GM18507 (cell line): Measurements from ENCODE around the gene PRSS2.
"Not testable (repeated sequence)": the region's sequence is repeated elsewhere in the genome, so short reads cannot be mapped to it uniquely, and the experiment has no call there.

Source experiments
- DNase-seq: peaks from one replicate; pipeline ENCODE4 v3.0.0; 2011; ENCODE audit warnings: low read depth; ENCODE audit not compliant: insufficient read length; ENCODE audit errors: extremely low spot score
- FAIRE-seq: peaks from 2 replicates; lab custom pipeline; 2011; peaks lifted over from hg19 to GRCh38; lab: Jason Lieb, UNC

Gene PRSS2

DNA sequence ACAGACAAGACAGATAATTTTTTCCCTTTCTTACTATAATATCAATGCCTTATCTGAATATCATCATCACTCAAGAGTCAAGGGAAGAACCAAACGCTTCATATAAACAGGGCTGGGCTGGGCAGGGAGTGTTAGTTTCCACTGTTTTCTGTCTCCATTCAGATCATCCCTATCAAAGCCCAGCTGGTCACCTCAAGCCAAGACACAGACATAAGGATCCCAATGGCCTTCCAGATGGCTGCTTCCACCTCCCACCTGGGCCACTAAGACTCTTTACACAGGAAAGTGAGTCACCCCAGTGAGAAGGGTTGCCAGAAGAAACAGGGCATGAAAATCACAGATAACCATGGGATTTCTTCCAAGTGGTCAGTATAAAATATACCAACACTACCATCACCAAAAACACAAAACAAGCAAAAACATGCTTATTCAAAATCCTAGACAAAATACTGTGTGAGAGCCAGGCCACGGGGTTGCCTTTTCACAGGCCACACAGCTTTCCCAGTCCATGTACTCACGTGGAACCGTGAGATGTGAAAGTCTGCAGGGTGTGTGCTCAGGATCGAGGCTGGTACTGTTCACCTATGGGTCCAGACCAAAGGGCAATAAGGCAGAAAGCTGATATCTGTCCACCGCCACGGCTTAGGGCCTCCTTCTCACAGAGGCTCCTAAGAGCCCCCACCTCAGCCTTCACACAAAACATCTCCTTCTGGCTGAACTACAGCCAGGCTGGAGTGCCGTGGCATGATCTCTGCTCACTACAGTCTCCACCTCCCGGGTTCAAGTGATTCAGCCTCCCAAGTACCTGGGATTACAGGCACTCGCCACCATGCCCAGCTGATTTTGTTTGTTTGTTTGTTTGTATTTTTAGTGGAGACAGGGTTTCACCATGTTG, 15.8 kb upstream of the PRSS2 start:
- no peak for FAIRE-seq
- DNase-seq = no peak

DNA sequence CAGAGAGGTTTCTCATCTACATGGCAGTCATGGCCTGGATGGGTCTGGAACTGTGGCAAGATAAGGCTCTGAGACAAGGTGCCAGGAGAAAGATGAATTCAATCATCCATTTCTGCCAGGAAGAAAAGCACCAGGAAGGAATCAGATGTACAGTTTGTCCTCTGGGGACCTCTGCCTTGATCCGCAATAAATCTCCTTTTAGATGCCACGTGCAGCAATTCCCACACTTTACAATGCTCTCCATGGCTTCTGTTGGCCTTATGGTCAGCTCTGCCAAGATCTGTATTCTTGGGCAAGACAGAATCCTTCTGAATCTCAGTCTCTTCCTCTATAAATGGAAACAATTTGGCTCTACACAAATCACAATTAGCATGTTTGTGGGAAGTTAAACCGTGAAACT, 12.5 kb upstream of the PRSS2 start:
- FAIRE-seq, DNase-seq: not testable (repeated sequence)

DNA sequence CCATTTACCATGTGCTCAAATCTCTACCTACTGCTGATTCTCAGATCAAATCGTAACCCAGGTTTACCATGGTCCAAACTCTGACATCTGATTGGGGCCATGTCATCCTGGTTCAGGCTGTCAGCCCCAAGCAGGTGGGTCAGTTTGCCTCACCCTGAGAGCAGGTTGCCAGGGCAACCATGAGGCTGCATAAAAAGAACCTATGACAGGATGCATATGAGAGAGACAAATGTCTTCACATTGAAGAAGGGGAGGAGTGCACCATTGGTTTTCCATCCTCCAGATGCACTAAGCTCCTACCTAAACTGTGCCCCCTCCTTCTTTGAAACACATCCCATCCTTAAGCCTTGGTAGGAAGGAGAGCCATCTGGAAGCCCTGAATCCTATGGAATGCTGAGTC, 11.3 kb upstream of the PRSS2 start:
- DNase-seq = no peak
- no peak for FAIRE-seq

DNA sequence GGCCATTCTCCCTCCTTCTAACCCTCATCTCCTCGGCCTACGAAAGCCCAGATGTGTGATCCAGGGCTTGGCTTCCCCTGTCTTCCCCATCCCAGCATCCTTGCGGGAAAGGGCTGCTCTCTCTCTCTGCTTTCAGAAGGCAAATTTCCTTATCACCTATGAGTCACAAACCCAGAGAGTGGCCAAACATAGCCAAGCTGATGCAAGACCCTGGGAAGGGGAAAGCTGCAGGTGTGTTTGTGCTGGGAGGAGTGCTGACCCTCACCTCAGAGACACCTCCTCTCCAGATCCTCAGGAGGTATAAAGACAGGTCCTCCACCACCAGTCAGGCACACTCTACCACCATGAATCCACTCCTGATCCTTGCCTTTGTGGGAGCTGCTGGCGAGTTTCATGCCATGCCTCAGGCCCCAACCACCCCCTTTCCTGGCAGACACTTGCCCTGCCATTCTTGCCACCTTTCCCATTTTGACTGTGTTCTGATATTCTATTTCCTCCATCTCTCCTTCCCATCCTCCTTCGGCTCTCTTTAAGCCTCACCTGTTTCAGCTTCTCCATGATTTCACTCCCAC, 10.6 kb upstream of the PRSS2 start:
- DNase-seq (no peak), FAIRE-seq (no peak)

DNA sequence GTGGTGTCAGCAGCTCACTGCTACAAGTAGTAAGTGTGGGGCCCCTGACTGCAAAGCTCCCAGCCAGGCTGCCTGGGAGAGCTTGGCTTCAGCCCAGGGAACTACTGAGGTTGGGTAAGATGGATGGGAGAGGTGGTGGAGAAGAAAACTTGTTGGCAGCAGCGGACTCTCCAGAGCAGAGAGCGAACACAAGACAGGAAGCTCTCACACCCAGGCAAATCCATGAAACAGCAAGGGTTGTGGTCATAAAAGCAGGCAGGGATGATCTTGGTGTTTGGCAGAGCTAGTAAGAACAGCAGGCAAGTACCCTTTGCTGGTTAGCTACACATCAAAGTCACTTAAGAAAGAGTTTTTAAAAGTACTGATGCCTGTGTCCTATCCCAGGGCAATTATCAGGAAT, 9.2 kb upstream of the PRSS2 start:
- not testable (repeated sequence) for DNase-seq, FAIRE-seq

DNA sequence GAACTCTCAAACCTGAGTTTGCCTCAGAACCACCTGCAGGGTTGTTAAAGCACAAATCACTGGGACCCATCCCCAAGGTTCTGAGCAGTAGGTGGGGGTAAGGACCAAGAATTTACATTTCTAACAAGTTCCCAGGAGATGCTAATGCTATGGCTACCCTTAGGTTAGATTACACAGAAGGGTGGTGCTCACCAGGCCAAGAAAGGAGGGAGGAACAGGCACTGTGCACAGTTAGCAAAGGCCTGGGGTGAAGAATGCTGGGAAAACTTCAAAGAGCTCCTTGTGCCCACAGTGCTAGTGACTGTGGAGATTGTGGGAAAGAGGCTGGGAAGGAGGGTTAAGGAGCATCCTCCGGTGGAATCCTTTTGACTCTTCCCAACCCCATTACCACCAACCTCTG, 8.7 kb upstream of the PRSS2 start:
- no peak for FAIRE-seq
- DNase-seq = no peak

DNA sequence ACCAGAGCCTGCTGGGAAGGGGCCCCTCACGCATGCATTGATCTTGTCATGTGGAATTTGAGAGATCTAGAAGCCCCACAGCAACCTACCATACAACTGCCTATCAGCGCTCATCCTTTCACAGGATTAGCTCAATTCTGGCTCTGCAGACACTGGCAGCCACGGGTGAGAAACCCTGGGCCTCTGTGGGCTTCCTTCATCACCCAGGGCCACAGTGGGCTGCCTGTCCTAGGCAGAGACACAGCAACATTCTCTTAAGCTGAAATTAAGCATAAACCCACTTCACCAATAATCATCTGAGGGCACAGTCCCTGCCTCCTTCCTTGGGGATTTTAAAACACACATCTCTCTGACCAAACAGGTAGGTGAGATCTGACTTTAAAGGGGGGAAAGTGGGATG, 3.3 kb upstream of the PRSS2 start:
- FAIRE-seq = no peak

DNA sequence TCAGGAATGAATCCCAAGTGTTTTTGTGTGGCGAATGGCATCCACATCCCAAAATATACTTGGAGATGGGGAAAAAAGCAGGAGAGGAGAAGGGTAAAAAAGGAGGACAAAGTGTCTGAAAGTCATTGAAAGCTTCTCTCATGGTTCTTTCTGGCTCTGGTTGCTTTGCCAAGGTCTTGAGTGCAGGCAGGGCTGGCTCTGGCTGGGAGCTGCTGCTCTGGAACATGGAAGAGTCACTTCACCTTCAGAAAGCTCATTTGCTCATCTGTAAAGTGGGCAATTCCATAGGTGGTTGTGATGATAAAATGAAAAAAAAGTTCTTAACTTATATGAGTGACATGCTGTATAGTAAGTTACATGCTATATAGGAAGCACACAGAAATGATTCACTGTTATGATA, 2.9 kb upstream of the PRSS2 start:
- DNase-seq (no peak), FAIRE-seq (no peak)

More for the DNA sequence above, 3.3 kb upstream of the PRSS2 start:
- no peak for DNase-seq

DNA sequence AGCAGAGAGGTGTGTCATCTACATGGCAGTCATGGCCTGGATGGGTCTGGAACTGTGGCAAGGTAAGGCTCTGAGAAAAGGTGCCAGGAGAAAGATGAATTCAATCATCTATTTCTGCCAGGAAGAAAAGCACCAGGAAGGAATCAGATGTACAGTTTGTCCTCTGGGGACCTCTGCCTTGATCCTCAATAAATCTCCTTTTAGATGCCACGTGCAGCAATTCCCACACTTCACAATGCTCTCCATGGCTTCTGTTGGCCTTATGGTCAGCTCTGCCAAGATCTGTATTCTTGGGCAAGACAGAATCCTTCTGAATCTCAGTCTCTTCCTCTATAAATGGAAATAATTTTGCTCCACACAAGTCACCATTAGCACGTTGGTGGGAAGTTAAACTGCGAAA, 1.9 kb upstream of the PRSS2 start:
- FAIRE-seq, DNase-seq: not testable (repeated sequence)

DNA sequence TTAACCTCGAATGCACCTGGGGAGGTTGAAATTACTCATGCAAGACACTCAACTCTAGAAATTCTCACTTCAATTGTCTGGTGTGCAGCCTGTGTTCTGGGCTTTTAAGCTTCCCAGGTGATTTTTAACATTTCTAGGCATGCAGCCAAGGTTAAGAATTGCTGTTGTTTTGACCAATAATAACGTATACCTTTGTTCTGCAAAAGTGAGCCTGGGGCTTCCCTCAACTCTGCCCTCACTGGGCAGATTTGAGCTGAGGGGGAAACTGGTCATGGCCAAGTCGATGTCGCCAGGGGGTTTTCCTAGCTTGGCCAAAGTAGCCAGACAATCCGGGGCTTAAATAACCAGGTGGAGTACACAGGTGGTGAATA, 568 bp downstream of the PRSS2 start:
- DNase-seq = no peak
- no peak for FAIRE-seq

DNA sequence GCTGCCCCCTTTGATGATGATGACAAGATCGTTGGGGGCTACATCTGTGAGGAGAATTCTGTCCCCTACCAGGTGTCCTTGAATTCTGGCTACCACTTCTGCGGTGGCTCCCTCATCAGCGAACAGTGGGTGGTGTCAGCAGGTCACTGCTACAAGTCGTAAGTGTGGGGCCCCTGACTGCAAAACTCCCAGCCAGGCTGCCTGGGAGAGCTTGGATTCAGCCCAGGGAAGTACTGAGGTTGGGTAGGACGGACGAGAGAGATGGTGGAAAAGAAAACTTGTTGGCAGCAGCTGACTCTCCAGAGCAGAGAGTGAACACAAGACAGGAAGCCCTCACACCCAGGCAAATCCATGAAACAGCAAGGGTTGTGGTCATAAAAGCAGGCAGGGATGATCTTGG, 1.3 kb downstream of the PRSS2 start:
- DNase-seq (no peak), FAIRE-seq (no peak)

DNA sequence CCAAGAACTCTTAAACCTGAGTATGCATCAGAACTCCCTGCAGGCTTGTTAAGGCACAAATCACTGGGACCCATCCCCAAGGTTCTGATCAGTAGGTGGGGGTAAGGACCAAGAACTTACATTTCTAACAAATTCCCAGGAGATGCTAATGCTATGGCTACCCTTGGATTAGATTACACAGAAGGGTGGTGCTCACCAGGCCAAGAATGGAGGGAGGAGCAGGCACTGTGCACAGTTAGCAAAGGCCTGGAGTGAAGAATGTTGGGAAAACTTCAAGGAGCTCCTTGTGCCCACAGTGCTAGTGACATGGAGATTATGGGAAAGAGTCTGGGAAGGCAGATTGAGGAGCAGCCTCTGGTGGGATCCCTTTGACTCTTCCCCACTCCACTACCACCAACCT, 1.9 kb downstream of the PRSS2 start:
- DNase-seq = no peak
- FAIRE-seq = no peak

DNA sequence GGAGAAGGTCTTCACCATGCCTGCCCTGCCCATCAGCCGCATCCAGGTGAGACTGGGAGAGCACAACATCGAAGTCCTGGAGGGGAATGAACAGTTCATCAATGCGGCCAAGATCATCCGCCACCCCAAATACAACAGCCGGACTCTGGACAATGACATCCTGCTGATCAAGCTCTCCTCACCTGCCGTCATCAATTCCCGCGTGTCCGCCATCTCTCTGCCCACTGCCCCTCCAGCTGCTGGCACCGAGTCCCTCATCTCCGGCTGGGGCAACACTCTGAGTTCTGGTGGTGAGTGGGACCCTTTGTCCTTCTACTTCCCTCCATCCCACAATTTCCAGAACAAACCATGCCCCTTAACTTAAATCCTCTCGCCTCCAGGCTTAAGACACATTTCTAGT, 2.5 kb downstream of the PRSS2 start:
- no peak for DNase-seq
- no peak for FAIRE-seq

DNA sequence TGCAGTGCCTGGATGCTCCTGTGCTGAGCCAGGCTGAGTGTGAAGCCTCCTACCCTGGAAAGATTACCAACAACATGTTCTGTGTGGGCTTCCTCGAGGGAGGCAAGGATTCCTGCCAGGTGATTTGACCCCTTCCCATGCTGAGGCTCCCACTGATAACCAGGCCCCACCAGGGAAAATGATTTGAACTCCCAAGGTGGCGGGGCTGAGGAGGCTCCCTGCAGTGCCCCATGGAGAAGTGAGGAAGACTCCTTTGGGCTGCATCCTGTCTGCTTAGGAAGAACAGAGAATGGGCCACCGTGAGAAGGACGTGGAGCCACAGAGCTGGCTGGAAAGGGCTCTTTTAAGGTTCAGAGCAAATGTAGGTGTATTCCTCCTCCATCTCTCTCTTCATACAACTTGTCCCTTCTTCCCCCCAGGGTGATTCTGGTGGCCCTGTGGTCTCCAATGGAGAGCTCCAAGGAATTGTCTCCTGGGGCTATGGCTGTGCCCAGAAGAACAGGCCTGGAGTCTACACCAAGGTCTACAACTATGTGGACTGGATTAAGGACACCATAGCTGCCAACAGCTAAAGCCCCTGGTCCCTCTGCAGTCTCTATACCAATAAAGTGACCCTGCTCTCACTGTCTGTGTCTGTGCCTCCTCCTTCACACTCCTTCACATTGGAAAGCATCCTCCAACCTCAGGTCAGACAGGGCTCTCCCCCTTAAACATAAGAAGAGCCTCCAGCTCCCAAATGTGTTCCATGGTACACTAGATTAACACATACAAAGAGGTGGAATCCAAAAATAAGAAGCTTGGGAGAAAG, 3.4 kb downstream of the PRSS2 start:
- no peak for DNase-seq
- FAIRE-seq = no peak

DNA sequence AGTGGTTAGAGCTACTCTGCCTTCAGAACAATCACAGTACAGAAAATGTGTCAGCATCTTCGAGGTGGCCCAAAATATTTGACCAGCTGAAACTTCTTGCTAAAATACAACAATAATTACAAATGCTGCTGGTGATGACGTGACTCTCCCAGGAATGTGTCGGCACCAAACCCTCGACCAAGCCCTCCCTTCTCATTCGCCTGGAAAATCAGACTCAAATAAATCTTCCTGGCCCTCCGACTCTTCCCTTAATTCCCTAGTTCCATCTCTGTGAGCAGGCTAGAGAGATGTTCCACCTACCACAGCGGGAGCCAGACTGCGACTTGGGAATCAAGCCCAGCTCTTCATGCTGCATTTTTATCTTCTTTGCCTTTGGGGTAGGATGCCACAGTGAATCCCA, 4.1 kb downstream of the PRSS2 start:
- DNase-seq (no peak), FAIRE-seq (no peak)

DNA sequence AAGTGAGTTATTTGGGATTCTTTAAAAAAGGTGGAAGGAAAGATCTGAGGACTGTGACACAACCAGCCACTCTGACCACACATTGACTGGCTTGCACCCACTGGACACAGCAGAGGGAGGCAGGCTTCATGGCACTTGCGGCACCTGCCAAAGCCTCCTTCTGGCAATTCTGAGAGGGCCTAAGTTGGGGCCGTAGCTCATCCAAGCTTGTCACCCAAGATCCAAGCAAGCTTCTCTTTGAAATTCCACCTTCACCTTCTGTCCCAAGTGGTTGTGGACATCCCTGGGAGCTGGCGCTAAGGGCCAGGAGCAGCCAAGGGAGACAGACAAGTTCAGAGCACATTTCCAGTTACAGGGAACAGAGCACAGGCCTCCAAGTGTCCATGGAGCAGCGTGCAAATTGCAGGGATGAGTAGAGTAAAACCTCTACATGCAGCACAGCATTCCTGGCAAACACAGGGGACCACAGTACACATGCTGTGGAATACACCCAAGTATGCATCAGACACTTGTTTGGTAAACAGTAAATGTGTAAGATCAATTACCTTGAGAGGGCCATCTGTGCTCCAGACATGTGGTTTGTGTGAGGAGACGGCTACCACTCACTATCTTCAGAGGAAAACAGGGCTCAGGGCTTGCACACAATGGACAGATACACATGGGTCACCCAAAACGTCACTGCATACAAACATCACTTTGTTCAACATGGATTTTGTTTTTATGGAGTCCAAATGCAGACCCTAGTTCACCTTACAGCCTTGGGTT, 4.8 kb downstream of the PRSS2 start:
- not testable (repeated sequence) for DNase-seq, FAIRE-seq

DNA sequence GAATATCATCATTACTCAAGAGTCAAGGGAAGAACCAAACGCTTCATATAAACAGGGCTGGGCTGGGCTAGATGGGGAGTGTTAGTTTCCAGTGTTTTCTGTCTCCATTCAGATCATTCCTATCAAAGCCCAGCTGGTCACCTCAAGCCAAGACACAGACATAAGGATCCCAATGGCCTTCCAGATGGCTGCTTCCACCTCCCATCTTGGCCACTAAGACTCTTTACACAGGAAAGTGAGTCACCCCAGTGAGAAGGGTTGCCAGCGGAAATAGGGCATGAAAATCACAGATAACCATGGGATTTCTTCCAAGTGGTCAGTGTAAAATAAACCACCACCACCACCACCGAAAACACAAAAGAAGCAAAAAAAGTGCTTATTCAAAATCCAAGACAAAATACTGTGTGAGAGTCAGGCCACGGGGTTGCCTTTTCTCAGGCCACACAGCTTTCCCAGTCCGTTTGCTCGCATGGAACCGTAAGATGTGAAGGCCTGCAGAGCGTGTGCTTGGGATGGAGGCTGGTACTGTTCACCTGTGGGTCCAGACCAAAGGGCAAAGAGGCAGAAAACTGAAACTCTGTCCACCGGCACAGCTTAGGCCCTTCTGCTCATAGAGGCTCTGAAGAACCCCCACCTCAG, 5.6 kb downstream of the PRSS2 start:
- FAIRE-seq (no peak), DNase-seq (no peak)

DNA sequence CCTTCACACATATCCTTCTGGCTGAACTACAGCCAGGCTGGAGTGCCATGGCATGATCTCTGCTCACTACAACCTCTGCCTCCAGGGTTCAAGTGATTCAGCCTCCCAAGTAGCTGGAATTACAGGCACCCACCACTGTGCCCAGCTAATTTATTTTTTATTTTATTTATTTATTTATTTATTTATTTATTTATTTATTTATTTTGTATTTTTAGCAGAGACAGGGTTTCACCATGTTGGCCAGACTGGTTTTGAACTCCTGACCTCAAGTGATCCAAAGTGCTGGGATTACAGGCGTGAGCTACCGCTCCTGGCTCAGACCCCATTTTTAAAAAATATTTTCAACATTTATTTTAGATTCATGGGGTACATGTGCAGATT, 6.1 kb downstream of the PRSS2 start:
- DNase-seq, FAIRE-seq: not testable (repeated sequence)

DNA sequence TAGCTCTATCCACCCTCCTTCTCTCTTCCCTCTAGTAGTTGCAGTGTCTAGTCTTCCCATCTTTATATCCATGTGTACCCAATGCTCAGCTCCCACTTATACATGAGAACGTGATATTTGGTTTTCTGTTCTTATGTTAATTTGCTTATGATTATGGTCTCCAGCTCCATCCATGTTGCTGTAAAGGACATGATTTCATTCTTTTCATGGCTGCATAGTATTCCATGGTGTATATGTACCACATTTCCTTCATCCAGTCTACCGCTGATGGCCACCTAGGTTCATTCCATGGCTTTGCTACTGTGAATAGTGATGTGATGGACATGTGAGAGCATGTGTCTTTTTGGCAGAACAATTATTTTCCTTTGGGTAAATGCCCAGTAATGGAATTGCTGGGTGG, 6.5 kb downstream of the PRSS2 start:
- no peak for DNase-seq
- FAIRE-seq = no peak
